Thyroid gland (tissue), 4 donors: ENCODE data around the gene SORL1-AS1.

Experiments used
- DNase-seq, 2 donors: peaks; one replicate each; pipeline ENCODE4 v3.0.0-alpha.2; 2019
- H3K27ac ChIP-seq, 3 donors: fragments of 200-600 bp; sonication (generic); 1 replicate in 2 of 3; 2 replicates in 1 of 3; pipeline ENCODE4 v1.5.1; 2016 to 2019; ENCODE audit warnings: mild to moderate bottlenecking in 1 of 3, moderate library complexity in 1 of 3
- H3K27me3 ChIP-seq: fragments of 200-600 bp; sonication (generic); one replicate; pipeline ENCODE4 v1.5.1; 2019
- H3K36me3 ChIP-seq, 2 donors: fragments of 200-600 bp; sonication (generic); one replicate each; pipeline ENCODE4 v1.5.1; 2016 to 2019
- H3K4me1 ChIP-seq, 2 donors: fragments of 200-600 bp; sonication (generic); one replicate each; pipeline ENCODE4 v1.5.1; 2017 to 2019
- H3K4me3 ChIP-seq, 3 donors: fragments of 200-600 bp; sonication (generic); replicated peaks in 1 of 3; 1 replicate in 2 of 3; 2 replicates in 1 of 3; pipeline ENCODE4 v1.5.1; 2016; ENCODE audit warnings: mild to moderate bottlenecking in 1 of 3
- H3K9me3 ChIP-seq: fragments of 200-600 bp; sonication (generic); one replicate; pipeline ENCODE4 v1.5.1; 2017
- POLR2A ChIP-seq, 2 donors: fragments of 450-650 bp; IDR thresholded peaks; one replicate each; pipeline ENCODE4 v1.6.1; 2017; ENCODE audit warnings: antibody characterized with exemption in 2 of 2, mild to moderate bottlenecking in 2 of 2, moderate library complexity in 1 of 2
- WGBS, 2 donors: methylation state at CpG; one replicate each; pipeline ENCODE4 v1.1.5; 2017; 5-methylcytosine and 5-hydroxymethylcytosine counted together
- intact Hi-C: fragments of 100-400 bp; cut with DNase I; formaldehyde crosslinking; loops from one replicate; pipeline ENCODE4 v1.15.1; 2023
- TF ChIP-seq, protein P1 (sequence below), 6 experiments: fragments of 200-600 bp in 3 of 6; fragments of 450-650 bp in 3 of 6; sonication (generic) in 3 of 6; IDR thresholded peaks; one replicate each; pipeline ENCODE4 v1.5.1; 2016 to 2019; ENCODE audit warnings: antibody characterized with exemption in 6 of 6, mild to moderate bottlenecking in 2 of 6, inconsistent platforms in 1 of 6, moderate library complexity in 1 of 6

The SORL1-AS1 gene

DNA sequence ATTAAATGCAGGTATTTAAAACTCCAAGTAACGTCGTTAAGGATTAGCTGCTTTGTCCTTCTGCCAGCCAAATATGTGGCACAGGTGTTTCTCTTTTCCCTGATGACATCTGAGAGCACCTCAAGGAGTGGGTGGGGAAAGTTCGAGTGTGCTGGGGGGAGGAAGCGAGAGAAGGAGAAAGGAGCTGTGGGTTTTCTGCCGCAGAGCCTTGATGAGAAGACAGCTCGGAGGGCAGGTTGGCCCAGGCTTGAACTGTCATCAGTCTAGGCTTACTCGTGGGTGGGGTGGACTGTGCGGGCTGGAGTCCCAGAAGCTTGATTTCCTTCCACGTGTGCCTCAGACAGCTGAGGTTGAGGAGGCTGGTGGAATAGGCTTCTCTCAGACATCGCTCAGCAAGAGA lies 15.2 kb upstream of the SORL1-AS1 start:
- H3K4me1 ChIP-seq = peaks cover 45 to 55% of the 10 kb centered on the region in 2 donors
- intact Hi-C loops = no loop called here
- peak; percentile 72 to 73 for DNase-seq
- TF ChIP-seq, protein P1, sequence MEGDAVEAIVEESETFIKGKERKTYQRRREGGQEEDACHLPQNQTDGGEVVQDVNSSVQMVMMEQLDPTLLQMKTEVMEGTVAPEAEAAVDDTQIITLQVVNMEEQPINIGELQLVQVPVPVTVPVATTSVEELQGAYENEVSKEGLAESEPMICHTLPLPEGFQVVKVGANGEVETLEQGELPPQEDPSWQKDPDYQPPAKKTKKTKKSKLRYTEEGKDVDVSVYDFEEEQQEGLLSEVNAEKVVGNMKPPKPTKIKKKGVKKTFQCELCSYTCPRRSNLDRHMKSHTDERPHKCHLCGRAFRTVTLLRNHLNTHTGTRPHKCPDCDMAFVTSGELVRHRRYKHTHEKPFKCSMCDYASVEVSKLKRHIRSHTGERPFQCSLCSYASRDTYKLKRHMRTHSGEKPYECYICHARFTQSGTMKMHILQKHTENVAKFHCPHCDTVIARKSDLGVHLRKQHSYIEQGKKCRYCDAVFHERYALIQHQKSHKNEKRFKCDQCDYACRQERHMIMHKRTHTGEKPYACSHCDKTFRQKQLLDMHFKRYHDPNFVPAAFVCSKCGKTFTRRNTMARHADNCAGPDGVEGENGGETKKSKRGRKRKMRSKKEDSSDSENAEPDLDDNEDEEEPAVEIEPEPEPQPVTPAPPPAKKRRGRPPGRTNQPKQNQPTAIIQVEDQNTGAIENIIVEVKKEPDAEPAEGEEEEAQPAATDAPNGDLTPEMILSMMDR (IDR thresholded peaks at IDR 0.05) = no peak
- TF ChIP-seq POLR2A (IDR thresholded peaks at IDR 0.05) = peak in 1 of 2 donors; percentile 48
- peak overlapping the region; percentile 78 to 89 (median 80) for H3K27ac ChIP-seq
- H3K4me3 ChIP-seq = no peak overlapping the region
- H3K36me3 ChIP-seq = no peaks in the 10 kb centered on the region
- no peaks in the 10 kb centered on the region for H3K27me3 ChIP-seq
- no peaks in the 10 kb centered on the region for H3K9me3 ChIP-seq
- 27 to 29% methylated on average over 10 of the region's 10 CpGs for WGBS, 2 donors

DNA sequence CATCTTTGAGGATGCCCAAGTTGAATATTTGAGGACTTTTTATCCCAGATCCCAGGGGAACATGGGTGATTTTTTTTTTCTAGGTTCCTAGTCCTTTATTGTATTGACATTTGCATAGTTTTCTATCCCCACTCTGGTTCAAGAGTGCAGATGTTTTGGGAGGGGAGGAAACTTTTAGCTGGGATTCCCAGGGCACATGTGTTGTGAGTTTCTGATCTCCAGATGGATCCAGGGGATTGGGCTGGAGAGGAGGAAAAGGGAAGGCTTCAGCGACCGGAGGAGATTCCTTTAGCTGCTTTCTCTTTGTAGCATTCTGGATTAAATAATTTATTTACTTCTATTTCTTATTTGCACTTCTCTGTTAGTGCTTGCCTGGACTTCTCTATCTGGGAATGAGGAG lies 14.7 kb upstream of the SORL1-AS1 start:
- no peak for DNase-seq
- Histone ChIP-seq H3K4me1 (peaks cover 45 to 55% of the 10 kb centered on the region in 2 donors), H3K36me3 (no peaks in the 10 kb centered on the region), H3K27me3 (no peaks in the 10 kb centered on the region), H3K27ac (peak overlapping the region; percentile 78 to 89 (median 80)), H3K4me3 (no peak overlapping the region), H3K9me3 (no peaks in the 10 kb centered on the region)
- intact Hi-C loops = no loop called here
- WGBS, 2 donors = 57 to 63% methylated on average over 2 of the region's 2 CpGs
- TF ChIP-seq, protein P1 (IDR thresholded peaks at IDR 0.05) = no peak
- TF ChIP-seq POLR2A (IDR thresholded peaks at IDR 0.05) = no peak

DNA sequence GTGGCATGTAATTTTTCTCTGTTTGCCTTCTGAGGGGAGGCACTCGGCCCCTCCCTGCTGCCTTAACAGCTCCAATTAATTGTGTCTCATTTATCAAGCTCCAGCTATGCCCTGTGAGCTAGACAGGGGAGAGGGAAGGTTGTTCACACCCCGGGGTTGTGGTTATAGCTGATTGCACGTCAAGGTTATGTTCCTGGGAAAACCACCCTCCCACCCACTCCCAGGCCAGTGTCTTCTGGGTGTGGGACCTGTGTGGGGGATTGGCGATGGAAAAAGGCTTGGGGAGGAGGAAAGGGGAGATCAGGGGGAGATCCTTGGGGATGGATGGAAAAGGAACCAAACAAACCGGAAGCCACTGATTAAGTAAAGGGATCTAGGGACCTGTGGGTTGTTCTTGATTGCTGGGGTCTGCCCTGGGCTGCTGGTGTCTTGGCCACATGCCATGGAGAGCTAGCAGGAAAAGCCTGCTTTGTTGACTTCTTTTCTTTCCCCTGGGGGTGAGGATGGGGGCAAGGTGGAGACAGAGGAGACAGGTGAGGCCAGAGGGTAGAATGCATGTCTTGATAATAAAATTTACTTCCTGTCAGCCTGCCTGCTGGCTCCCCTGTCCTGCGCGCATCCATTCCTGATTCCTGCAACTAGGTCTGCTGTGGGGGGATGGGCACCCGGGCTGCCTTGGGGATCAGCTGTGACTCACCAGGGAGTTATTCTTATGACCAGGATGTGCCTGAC lies 13.5 kb upstream of the SORL1-AS1 start:
- TF ChIP-seq POLR2A (IDR thresholded peaks at IDR 0.05) = no peak
- TF ChIP-seq, protein P1 (IDR thresholded peaks at IDR 0.05) = no peak
- 58 to 63% methylated on average over 8 of the region's 8 CpGs for WGBS, 2 donors
- Histone ChIP-seq H3K36me3 (no peaks in the 10 kb centered on the region), H3K9me3 (no peaks in the 10 kb centered on the region), H3K27ac (peak overlapping the region; percentile 78 to 89 (median 80)), H3K4me3 (no peak overlapping the region), H3K27me3 (no peaks in the 10 kb centered on the region), H3K4me1 (peaks cover 41 to 49% of the 10 kb centered on the region in 2 donors)
- intact Hi-C loops = no loop called here
- peak; percentile 98 to 99 for DNase-seq

DNA sequence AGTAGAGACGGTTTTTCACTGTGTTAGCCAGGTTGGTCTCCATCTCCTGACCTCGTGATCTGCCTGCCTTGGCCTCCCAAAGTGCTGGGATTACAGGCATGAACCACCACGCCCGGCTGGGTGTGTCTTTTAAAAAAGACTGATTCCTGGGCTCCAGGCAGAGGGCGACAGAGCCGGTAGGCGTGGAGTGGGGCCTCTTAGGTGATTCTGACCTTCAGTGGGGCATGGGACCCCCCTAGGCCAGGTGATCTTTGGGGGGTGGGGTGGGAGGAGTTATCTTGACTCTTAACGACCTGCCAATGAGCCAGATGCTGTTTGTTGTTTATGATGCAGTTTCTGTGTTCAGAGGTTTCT lies 12.9 kb upstream of the SORL1-AS1 start:
- peaks cover 36 to 46% of the 10 kb centered on the region in 2 donors for H3K4me1 ChIP-seq

More for the DNA sequence above, 12.9 kb upstream of the SORL1-AS1 start:
- no peak for TF ChIP-seq POLR2A (IDR thresholded peaks at IDR 0.05)
- TF ChIP-seq, protein P1 (IDR thresholded peaks at IDR 0.05) = no peak
- DNase-seq = no peak
- Histone ChIP-seq H3K4me3 (no peak overlapping the region), H3K9me3 (no peaks in the 10 kb centered on the region), H3K27ac (peak overlapping the region in 2 of 3 donors; percentile 80 to 89), H3K27me3 (no peaks in the 10 kb centered on the region), H3K36me3 (no peaks in the 10 kb centered on the region)
- intact Hi-C loops = no loop called here
- WGBS, 2 donors = 73 to 74% methylated on average over 7 to 8 of the region's 8 CpGs
